GM12878 (cell line): Measurements from ENCODE around the gene MFSD12. TPM values are rescaled to one million over a fixed set of nuclear protein-coding genes. Genes with fewer than 3 reads are reported as not detected.
A peak's percentile ranks its signal among the peaks of the same experiment; 100 is the strongest.

Experiments used
- BHLHE40 ChIP-seq, 2 experiments: fragments of 450-650 bp in 1 of 2; IDR thresholded peaks; 2 replicates each; pipeline ENCODE4 v1.6.1; 2011 to 2017; ENCODE audit warnings: low read depth in 2 of 2, borderline replicate concordance in 1 of 2, improper control_type of control experiment in 1 of 2, low read length in 1 of 2, mild to moderate bottlenecking in 1 of 2
- CREM ChIP-seq: IDR thresholded peaks from 2 replicates; pipeline ENCODE4 v1.6.1; 2014; ENCODE audit warnings: antibody characterized with exemption, low read depth
- EED ChIP-seq: sonication (generic); IDR thresholded peaks from 2 replicates; pipeline ENCODE4 v1.6.1; 2016; ENCODE audit warnings: antibody characterized with exemption, low read depth
- EGR1 ChIP-seq, 2 experiments: IDR thresholded peaks; 1 replicate in 1 of 2; 2 replicates in 1 of 2; pipeline ENCODE4 v1.6.1; 2011 to 2012; ENCODE audit warnings: low read depth in 2 of 2, low read length in 2 of 2, borderline replicate concordance in 1 of 2, mild to moderate bottlenecking in 1 of 2, moderate library complexity in 1 of 2
- FOS ChIP-seq: IDR thresholded peaks from 3 replicates; pipeline ENCODE4 v1.6.1; 2011; ENCODE audit warnings: borderline replicate concordance; ENCODE audit not compliant: insufficient read length; ENCODE audit errors: extremely low read depth
- HCFC1 ChIP-seq: fragments of 150-350 bp; IDR thresholded peaks from 2 replicates; pipeline ENCODE4 v1.6.1; 2014; ENCODE audit warnings: low read length
- IKZF1 ChIP-seq: fragments of 450-650 bp; conservative IDR thresholded peaks from 2 replicates; pipeline ENCODE4 v1.6.1; 2017; ENCODE audit warnings: antibody characterized with exemption, mild to moderate bottlenecking
- JUND ChIP-seq: IDR thresholded peaks from 2 replicates; pipeline ENCODE4 v1.6.1; 2012; ENCODE audit warnings: low read depth, mild to moderate bottlenecking, low read length, improper control_type of control experiment, moderate library complexity
- LARP7 ChIP-seq: fragments of 450-650 bp; IDR thresholded peaks from 2 replicates; pipeline ENCODE4 v1.6.1; 2017; ENCODE audit warnings: mild to moderate bottlenecking
- POU2F2 ChIP-seq: IDR thresholded peaks from 3 replicates; pipeline ENCODE4 v1.6.1; 2011; ENCODE audit warnings: low read depth, mild to moderate bottlenecking, low read length, borderline replicate concordance
- RAD51 ChIP-seq: fragments of 450-650 bp; IDR thresholded peaks from 2 replicates; pipeline ENCODE4 v1.6.1; 2016; ENCODE audit warnings: moderate library complexity, mild to moderate bottlenecking, inconsistent platforms
- RCOR1 ChIP-seq: conservative IDR thresholded peaks from 2 replicates; pipeline ENCODE4 v1.6.1; 2012; ENCODE audit warnings: low read depth, low read length, improper control_type of control experiment
- RUNX3 ChIP-seq: IDR thresholded peaks from 2 replicates; pipeline ENCODE4 v1.6.1; 2012; ENCODE audit warnings: low read length, inconsistent platforms
- SMARCA5 ChIP-seq: fragments of 450-650 bp; IDR thresholded peaks from 2 replicates; pipeline ENCODE4 v1.6.1; 2017; ENCODE audit warnings: mild to moderate bottlenecking
- TAF1 ChIP-seq: IDR thresholded peaks from 2 replicates; pipeline ENCODE4 v1.6.1; 2011; ENCODE audit warnings: mild to moderate bottlenecking, low read depth, low read length, borderline replicate concordance
- ZNF687 ChIP-seq: fragments of 450-650 bp; IDR thresholded peaks from 2 replicates; pipeline ENCODE4 v1.6.1; 2017; ENCODE audit warnings: mild to moderate bottlenecking, moderate library complexity
- polyA plus RNA-seq, 11 experiments: library from polyadenylated mRNA; depleted of rRNA in 4 of 11; unstranded in 6 of 11; stranded (reverse) in 5 of 11; fragments of >200 nt; fragmentation: Nextera tagmentation in 4 of 11; fragmentation: Illumina TruSeq in 1 of 11; extraction: Ambion mirVana in 4 of 11; extraction: Trizol in 1 of 11; gene quantifications; 1 replicate in 1 of 11; 2 replicates in 10 of 11; pipeline versions ENCODE4 v1.2.1 to v1.2.3, GENCODE V29; 2011 to 2016; ENCODE audit warnings: inconsistent platforms in 2 of 11, missing spikeins in 2 of 11, low read depth in 1 of 11
- total RNA-seq, 4 experiments: library from RNA; depleted of rRNA in 3 of 4; stranded (reverse); fragments of >200 nt in 3 of 4; fragmentation: Illumina TruSeq in 1 of 4; extraction: Trizol in 1 of 4; gene quantifications; 2 replicates each; pipeline versions ENCODE4 v1.2.1 to v1.2.3, GENCODE V29; 2013 to 2021
- TF ChIP-seq, protein P1 (sequence below): fragments of 150-350 bp; IDR thresholded peaks from 2 replicates; pipeline ENCODE4 v1.6.1; 2016; ENCODE audit warnings: low read depth, low read length
- TF ChIP-seq, protein P2 (sequence below): fragments of 450-650 bp; IDR thresholded peaks from 2 replicates; pipeline ENCODE4 v1.6.1; 2016; ENCODE audit warnings: mild to moderate bottlenecking

Gene MFSD12
- total and polyA plus RNA-seq, 10 of the 15 experiments (the other 5 are each of a cell fraction or from before 2014, with no cell fraction given) = 0.58 to 65.9 (median 16.8) TPM

DNA sequence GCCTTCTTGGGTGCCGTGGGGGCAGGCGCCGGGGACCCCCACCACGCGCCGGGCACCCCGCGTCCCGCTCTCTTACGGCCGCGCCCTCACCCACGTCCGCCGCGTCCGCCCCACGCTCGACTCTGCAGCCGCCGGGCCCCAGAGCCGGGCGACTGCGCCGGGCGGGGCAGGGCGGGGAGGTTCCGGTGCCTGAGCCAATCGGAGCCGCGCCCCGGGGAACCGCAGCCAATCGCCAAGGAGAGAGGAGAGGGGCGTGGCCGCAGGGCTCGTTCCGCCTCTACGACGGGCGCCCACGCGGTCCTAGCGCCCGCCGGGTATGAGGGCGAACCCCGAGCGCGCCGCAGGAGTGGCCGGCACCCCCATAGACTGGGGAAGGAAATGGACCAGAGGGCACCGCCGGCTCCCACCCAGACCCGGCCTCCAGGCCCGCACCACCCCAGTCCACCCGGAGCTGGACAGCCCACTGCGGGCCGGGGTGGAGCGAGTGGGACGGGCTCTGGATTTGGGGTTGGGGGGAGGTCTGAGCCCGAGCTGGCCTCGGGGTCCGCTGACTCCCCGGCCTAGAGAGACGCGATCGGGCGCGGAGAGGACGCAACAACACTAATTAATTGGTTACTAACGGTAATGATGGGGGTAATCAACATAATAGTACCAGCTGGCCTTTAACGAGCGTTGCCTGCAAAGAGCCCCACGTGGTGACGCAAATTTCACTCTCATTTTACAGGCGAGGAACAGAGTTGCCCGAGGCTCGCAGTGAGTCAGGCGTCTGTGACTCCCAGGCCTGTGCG, at the start of gene MFSD12 (continued):
- TF ChIP-seq, protein P1, sequence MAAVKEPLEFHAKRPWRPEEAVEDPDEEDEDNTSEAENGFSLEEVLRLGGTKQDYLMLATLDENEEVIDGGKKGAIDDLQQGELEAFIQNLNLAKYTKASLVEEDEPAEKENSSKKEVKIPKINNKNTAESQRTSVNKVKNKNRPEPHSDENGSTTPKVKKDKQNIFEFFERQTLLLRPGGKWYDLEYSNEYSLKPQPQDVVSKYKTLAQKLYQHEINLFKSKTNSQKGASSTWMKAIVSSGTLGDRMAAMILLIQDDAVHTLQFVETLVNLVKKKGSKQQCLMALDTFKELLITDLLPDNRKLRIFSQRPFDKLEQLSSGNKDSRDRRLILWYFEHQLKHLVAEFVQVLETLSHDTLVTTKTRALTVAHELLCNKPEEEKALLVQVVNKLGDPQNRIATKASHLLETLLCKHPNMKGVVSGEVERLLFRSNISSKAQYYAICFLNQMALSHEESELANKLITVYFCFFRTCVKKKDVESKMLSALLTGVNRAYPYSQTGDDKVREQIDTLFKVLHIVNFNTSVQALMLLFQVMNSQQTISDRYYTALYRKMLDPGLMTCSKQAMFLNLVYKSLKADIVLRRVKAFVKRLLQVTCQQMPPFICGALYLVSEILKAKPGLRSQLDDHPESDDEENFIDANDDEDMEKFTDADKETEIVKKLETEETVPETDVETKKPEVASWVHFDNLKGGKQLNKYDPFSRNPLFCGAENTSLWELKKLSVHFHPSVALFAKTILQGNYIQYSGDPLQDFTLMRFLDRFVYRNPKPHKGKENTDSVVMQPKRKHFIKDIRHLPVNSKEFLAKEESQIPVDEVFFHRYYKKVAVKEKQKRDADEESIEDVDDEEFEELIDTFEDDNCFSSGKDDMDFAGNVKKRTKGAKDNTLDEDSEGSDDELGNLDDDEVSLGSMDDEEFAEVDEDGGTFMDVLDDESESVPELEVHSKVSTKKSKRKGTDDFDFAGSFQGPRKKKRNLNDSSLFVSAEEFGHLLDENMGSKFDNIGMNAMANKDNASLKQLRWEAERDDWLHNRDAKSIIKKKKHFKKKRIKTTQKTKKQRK = peak; percentile 15; the same call in 1 of the 2 replicates
- TF ChIP-seq RCOR1 = 0 out of 2 replicates have a peak, but pooled peaks have one; percentile 51
- peak; percentile 84 for TF ChIP-seq ZNF687
- no peak for TF ChIP-seq JUND
- TF ChIP-seq POU2F2 = 0 out of 3 replicates have a peak, but pooled peaks have one; percentile 17
- peak; percentile 62; the same call in 1 of the 2 replicates for TF ChIP-seq TAF1
- peak; percentile 61 for TF ChIP-seq RAD51
- TF ChIP-seq HCFC1 = no peak; the same call in 1 of the 2 replicates
- peak; percentile 66 for TF ChIP-seq IKZF1
- TF ChIP-seq FOS = peak; percentile 53
- TF ChIP-seq, protein P2, sequence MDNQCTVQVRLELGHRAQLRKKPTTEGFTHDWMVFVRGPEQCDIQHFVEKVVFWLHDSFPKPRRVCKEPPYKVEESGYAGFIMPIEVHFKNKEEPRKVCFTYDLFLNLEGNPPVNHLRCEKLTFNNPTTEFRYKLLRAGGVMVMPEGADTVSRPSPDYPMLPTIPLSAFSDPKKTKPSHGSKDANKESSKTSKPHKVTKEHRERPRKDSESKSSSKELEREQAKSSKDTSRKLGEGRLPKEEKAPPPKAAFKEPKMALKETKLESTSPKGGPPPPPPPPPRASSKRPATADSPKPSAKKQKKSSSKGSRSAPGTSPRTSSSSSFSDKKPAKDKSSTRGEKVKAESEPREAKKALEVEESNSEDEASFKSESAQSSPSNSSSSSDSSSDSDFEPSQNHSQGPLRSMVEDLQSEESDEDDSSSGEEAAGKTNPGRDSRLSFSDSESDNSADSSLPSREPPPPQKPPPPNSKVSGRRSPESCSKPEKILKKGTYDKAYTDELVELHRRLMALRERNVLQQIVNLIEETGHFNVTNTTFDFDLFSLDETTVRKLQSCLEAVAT = peak; percentile 53; the same call in 1 of the 2 replicates
- TF ChIP-seq RUNX3 = peak; percentile 60
- TF ChIP-seq LARP7 = peak; percentile 30
- no peak for TF ChIP-seq EED
- TF ChIP-seq EGR1 (IDR thresholded peaks at IDR 0.05; ENCODE audit: borderline replicate concordance in 1 of 2, low read depth in 2 of 2, low read length in 2 of 2) = peak in 1 of 2 experiments; percentile 75; a peak in 2 of 3 replicates
- no peak for TF ChIP-seq SMARCA5
- peak; percentile 58; the same call in 1 of the 2 replicates for TF ChIP-seq CREM
- peak in 1 of 2 experiments; percentile 66; a peak in 1 of 4 replicates for TF ChIP-seq BHLHE40 (IDR thresholded peaks at IDR 0.05; ENCODE audit: borderline replicate concordance in 1 of 2, low read depth in 2 of 2, low read length in 1 of 2)
